Effector memory CD4-positive, alpha-beta T cell (primary cell): Measurements from ENCODE around the gene HNRNPA3.

Experiments
- DNase-seq, 3 donors: peaks; one replicate each; pipeline ENCODE4 v3.0.0-alpha.2; 2020
- H3K27ac ChIP-seq: 2 replicates; pipeline ENCODE4 v1.7.0; 2013; ENCODE audit warnings: mild to moderate bottlenecking, low read length, moderate library complexity; ENCODE audit not compliant: insufficient read depth, poor library complexity, severe bottlenecking
- H3K27me3 ChIP-seq: replicated peaks from 2 replicates; pipeline ENCODE4 v1.7.0; 2013; ENCODE audit warnings: mild to moderate bottlenecking, low read length; ENCODE audit not compliant: insufficient read depth, control insufficient read depth, poor library complexity, severe bottlenecking
- H3K36me3 ChIP-seq: 2 replicates; pipeline ENCODE4 v1.7.0; 2013; ENCODE audit warnings: mild to moderate bottlenecking, low read length, moderate library complexity; ENCODE audit not compliant: control insufficient read depth, insufficient read depth
- H3K4me1 ChIP-seq: 2 replicates; pipeline ENCODE4 v1.7.0; 2013; ENCODE audit warnings: low read length, mild to moderate bottlenecking; ENCODE audit not compliant: control insufficient read depth, insufficient read depth, poor library complexity, severe bottlenecking
- H3K4me3 ChIP-seq: 2 replicates; pipeline ENCODE4 v1.7.0; 2013; ENCODE audit warnings: low read length, low read depth, mild to moderate bottlenecking; ENCODE audit not compliant: insufficient read depth, poor library complexity, severe bottlenecking
- H3K9me3 ChIP-seq: 2 replicates; pipeline ENCODE4 v1.7.0; 2013; ENCODE audit warnings: mild to moderate bottlenecking, low read length, moderate library complexity; ENCODE audit not compliant: control insufficient read depth
- total RNA-seq, 3 donors: gene quantifications; one replicate each; lab custom pipeline; 2026; lab: John Stamatoyannopoulos, UW

The HNRNPA3 gene
- total RNA-seq = 132 to 191 (median 135) reads per million in 3 donors

- DNase-seq = peak; percentile 99 to 100 (median 100)
- no peaks in the 10 kb centered on the region for H3K9me3 ChIP-seq
- H3K36me3 ChIP-seq = peaks cover 15% of the 10 kb centered on the region
- peaks cover 23% of the 10 kb centered on the region for H3K4me1 ChIP-seq
- peak within 1 kb of the TSS; percentile 100 for H3K27ac ChIP-seq
- H3K27me3 ChIP-seq = no peaks in the 10 kb centered on the region
- peak within 1 kb of the TSS; percentile 93 for H3K4me3 ChIP-seq
These were observed at the start of gene HNRNPA3 for GRCh38 chr2:177212106-177212890. HNRNPA3 (plus strand) TSS chr2:177212794; CDS start chr2:177212800, 6 bp downstream.

- Histone ChIP-seq H3K27me3 (no peaks in the 10 kb centered on the region), H3K36me3 (no peaks in the 10 kb centered on the region), H3K4me3 (no peak overlapping the region), H3K9me3 (no peaks in the 10 kb centered on the region), H3K4me1 (peaks cover 11% of the 10 kb centered on the region), H3K27ac (no peak overlapping the region)
- no peak for DNase-seq
These were observed 48.5 kb upstream of the HNRNPA3 start for GRCh38 chr2:177164131-177164530.

GRCh38 chr2:177164584-177165052, 48.0 kb upstream of the HNRNPA3 start:
- H3K27me3 ChIP-seq = no peaks in the 10 kb centered on the region
- H3K4me3 ChIP-seq = peak overlapping the region; percentile 22
- no peaks in the 10 kb centered on the region for H3K9me3 ChIP-seq
- H3K36me3 ChIP-seq = no peaks in the 10 kb centered on the region
- peaks cover 11% of the 10 kb centered on the region for H3K4me1 ChIP-seq
- no peak overlapping the region for H3K27ac ChIP-seq
- peak; percentile 62 to 73 (median 63) for DNase-seq

DNA sequence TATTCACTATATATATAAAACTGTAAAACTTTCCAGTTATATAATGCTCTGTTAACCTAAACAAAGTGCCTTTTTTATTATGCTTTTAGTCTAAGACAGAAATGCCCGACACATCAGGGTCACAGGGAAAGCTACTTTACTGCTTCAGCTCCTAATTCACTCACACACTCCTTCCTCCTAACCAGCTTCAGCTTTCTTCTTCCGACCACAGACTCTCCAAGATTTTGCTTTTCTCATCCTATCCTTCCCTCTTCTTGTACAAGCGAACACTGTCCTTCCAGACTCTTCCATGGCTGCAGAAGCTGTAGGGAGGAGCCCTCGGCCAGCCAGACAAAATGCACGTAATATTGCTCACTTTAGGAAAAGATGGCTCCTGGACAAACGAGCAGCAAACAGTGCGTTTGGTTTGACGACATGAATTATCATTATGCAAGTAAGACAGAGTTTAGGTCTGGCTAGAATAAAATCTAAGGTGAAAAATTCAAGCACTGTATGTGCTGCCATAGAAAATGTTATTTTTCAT, 47.5 kb upstream of the HNRNPA3 start:
- H3K27me3 ChIP-seq = no peaks in the 10 kb centered on the region
- H3K36me3 ChIP-seq = no peaks in the 10 kb centered on the region
- H3K4me1 ChIP-seq = peaks cover 11% of the 10 kb centered on the region
- H3K4me3 ChIP-seq = peak overlapping the region; percentile 22
- DNase-seq = no peak
- no peak overlapping the region for H3K27ac ChIP-seq
- H3K9me3 ChIP-seq = no peaks in the 10 kb centered on the region

DNA sequence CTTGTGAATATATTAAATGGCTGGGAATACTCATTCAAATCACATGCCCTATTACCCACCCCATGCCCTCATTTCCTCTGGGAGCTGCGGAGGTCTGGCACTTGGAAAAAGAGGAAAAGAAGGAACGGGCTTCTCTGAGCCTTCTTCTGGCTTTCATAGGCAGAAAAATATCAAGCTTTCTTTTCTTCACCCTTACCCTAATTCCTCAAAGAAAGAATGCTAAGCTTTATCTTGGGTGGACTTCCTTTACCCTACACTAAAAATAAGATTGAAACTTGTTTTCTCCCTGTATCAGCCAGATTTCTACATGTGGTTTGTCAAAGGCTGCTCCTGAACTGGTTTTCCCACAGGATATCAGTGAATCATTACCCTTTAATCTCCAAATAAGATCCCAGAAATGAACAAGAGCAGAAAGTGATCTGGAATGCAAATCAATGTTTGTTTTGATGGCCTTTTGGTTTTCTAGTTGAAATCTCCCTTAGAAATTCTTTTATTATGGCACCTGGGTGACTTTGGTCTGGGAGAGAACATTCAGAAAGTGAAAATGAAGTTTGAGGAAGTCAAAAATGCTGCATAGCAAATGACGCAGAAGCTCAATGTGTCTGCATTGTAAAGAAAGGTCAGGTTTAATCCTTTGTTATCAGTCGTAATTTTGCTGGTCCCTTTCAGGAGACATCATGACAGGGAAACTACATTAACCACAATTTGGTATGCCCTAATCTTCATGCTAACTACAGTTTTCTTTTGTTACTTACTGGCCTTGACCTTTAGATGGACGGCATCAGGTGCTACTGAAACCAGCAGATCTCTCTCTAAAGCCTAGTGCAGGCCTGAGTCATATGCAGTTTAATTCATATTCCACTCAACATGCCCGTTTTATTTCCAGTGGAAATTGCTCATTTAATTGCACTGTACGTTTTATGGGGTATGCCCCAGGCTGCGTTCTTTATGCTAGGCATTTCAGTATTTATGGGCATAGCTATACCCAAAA, 46.6 kb upstream of the HNRNPA3 start:
- Histone ChIP-seq H3K4me3 (peak overlapping the region; percentile 13), H3K27me3 (no peaks in the 10 kb centered on the region), H3K36me3 (no peaks in the 10 kb centered on the region), H3K9me3 (no peaks in the 10 kb centered on the region), H3K27ac (no peak overlapping the region), H3K4me1 (peaks cover 11% of the 10 kb centered on the region)
- DNase-seq = no peak

- Histone ChIP-seq H3K4me1 (peaks cover 8% of the 10 kb centered on the region), H3K9me3 (no peaks in the 10 kb centered on the region), H3K36me3 (no peaks in the 10 kb centered on the region), H3K27ac (no peak overlapping the region), H3K27me3 (no peaks in the 10 kb centered on the region), H3K4me3 (no peak overlapping the region)
- DNase-seq = no peak
These were observed 42.6 kb upstream of the HNRNPA3 start for GRCh38 chr2:177169810-177170514.

DNA sequence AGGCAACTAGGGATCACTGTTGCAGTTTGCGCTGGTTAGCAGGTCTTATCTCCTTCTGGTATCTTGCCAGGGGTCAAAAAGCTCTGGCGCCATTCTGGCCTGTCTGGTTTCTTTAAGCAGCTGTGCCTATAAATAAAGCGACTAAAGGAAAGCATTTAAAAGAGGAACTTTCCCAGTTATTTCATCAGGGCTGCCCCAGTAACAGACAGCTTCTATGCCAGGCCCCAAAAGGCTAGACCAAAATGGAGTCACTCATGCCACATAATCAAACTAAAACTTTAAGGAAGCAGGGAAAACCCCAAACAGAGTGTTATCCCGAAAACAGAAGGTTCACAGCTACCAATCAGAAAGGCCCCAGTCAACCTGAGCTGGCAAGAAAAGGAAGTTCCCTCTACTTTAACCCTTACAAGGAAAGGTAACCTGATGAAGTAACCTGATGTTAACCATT, 41.2 kb upstream of the HNRNPA3 start:
- Histone ChIP-seq H3K4me1 (no peaks in the 10 kb centered on the region), H3K36me3 (no peaks in the 10 kb centered on the region), H3K27me3 (no peaks in the 10 kb centered on the region), H3K9me3 (no peaks in the 10 kb centered on the region), H3K4me3 (no peak overlapping the region), H3K27ac (no peak overlapping the region)
- no peak for DNase-seq

DNA sequence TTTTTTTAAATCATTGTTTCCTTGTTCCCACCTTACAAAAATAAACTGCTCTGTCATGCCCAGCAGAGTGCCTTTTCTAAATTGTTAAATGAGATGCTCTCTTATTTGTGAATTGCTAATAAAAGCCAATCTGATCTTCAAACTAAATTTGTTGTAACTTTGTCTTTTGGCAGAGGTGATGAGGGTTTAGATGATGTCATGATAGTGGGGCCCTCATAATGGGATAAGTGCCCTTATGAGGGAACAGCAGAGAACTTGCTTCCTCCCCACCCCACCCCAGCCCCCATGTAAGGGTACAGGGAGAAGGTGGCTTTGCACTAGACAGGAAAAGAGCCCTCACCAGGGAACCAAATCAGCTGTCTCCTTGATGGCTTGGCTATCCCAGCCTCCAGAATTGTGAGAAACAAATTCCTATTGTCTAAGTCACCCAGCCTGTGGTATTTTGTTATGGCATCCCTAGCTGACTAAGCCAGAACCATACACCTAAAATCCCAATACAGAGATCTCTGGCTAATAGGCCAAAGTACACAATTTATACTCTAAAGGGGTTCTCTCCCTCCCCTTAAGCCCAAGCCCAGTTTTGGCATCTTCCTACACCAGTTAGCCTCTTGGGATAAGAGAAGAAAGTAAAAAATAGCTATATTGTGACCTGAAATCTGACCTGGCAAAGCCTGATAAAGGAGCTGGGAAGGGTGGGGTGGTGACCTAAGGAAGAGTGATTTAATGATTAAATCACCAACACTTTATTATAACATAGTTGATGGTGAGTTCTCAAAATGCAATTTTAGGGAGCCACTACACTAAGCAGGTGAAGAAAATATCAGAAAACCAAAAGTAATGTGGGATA, 40.3 kb upstream of the HNRNPA3 start:
- Histone ChIP-seq H3K36me3 (no peaks in the 10 kb centered on the region), H3K9me3 (no peaks in the 10 kb centered on the region), H3K4me1 (no peaks in the 10 kb centered on the region), H3K27me3 (no peaks in the 10 kb centered on the region), H3K27ac (no peak overlapping the region), H3K4me3 (no peak overlapping the region)
- DNase-seq = no peak

- no peak overlapping the region for H3K27ac ChIP-seq
- H3K4me3 ChIP-seq = no peak overlapping the region
- no peaks in the 10 kb centered on the region for H3K4me1 ChIP-seq
- no peaks in the 10 kb centered on the region for H3K27me3 ChIP-seq
- DNase-seq = no peak
- H3K36me3 ChIP-seq = no peaks in the 10 kb centered on the region
- no peaks in the 10 kb centered on the region for H3K9me3 ChIP-seq
These were observed 38.1 kb upstream of the HNRNPA3 start for GRCh38 chr2:177174486-177174885.
